Panc1 (cell line): ENCODE measurements around the gene COTL1.

ENCODE experiments used
- POLR2AphosphoS5 ChIP-seq: IDR thresholded peaks from 2 replicates; pipeline ENCODE4 v1.6.1; 2012; ENCODE audit warnings: mild to moderate bottlenecking, low read depth, low read length, moderate library complexity
- SIN3A ChIP-seq: IDR thresholded peaks from 2 replicates; pipeline ENCODE4 v1.6.1; 2012; ENCODE audit warnings: low read depth, mild to moderate bottlenecking, low read length, moderate library complexity, borderline replicate concordance; ENCODE audit not compliant: insufficient read depth
- TF ChIP-seq, protein P1 (sequence below): fragments of 450-650 bp; IDR thresholded peaks from 2 replicates; pipeline ENCODE4 v1.5.1; 2017; ENCODE audit warnings: mild to moderate bottlenecking

DNA sequence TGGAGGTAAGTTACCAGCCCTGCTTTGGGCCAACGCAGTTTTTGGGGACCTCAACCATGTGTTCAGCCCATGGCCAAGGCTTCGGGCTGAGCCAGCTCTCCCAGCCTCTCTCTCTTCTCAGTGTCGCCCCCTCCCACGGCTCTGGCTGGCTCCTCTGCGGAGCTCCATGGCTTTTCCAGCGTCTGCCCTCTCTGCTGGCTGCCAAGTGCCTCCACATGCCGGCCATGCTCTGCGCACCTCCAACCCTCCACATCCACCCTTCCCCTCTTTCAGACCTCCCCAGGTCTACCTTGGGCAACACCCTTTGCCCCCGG is 23.2 kb downstream of the COTL1 start:
- no peak for TF ChIP-seq SIN3A
- TF ChIP-seq, protein P1, sequence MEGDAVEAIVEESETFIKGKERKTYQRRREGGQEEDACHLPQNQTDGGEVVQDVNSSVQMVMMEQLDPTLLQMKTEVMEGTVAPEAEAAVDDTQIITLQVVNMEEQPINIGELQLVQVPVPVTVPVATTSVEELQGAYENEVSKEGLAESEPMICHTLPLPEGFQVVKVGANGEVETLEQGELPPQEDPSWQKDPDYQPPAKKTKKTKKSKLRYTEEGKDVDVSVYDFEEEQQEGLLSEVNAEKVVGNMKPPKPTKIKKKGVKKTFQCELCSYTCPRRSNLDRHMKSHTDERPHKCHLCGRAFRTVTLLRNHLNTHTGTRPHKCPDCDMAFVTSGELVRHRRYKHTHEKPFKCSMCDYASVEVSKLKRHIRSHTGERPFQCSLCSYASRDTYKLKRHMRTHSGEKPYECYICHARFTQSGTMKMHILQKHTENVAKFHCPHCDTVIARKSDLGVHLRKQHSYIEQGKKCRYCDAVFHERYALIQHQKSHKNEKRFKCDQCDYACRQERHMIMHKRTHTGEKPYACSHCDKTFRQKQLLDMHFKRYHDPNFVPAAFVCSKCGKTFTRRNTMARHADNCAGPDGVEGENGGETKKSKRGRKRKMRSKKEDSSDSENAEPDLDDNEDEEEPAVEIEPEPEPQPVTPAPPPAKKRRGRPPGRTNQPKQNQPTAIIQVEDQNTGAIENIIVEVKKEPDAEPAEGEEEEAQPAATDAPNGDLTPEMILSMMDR = no peak
- TF ChIP-seq POLR2AphosphoS5 = no peak
